OCI-LY1 (cell line): ENCODE measurements around the gene EYS.

Experiments used
- CTCF ChIP-seq: fragments of 200-600 bp; sonication (generic), shearing (Covaris generic); IDR thresholded peaks from 2 replicates; pipeline ENCODE4 v1.5.1; 2017; ENCODE audit warnings: mild to moderate bottlenecking, antibody characterized with exemption, low read length, moderate library complexity, mixed read lengths
- EZH2 ChIP-seq: fragments of 200-600 bp; sonication (generic), shearing (Covaris generic); IDR thresholded peaks from 2 replicates; pipeline ENCODE4 v1.8.0; 2017; ENCODE audit warnings: borderline replicate concordance, mixed run types, mild to moderate bottlenecking, antibody characterized with exemption, low read length, moderate library complexity, mixed read lengths

DNA sequence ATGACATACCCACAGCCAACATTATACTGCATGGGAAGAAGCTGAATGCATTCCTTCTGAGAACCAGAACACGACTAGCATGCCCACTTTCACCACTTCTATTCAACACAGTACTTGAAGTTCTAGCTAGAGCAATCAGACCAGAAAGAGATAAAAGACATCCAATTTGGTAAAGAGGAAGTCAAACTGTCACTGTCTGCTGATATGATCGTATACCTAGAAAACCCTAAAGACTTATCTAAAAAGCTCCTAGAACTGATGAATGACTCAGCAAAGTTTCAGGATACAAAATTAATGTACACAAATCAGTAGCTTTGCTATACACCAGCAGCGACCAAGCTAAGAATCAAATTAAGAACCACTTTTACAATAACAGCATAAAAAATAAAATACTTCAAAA, 60.5 kb downstream of the EYS start:
- TF ChIP-seq CTCF (no peak), EZH2 (no peak)
